HG03060 (cell line): ENCODE data around the gene ZDHHC9.
A peak's percentile ranks its signal among the peaks of the same experiment; 100 is the strongest.
"Not testable (repeated sequence)": the region's sequence is repeated elsewhere in the genome, so short reads cannot be mapped to it uniquely, and the experiment has no call there.

Source experiments
- ATAC-seq: cut with Tn5 transposase; IDR thresholded peaks from one replicate; pipeline ENCODE4 v1.9.1; 2021; ENCODE audit warnings: low read depth, moderate number of reproducible peaks; ENCODE audit not compliant: unreplicated experiment

ZDHHC9 gene

DNA sequence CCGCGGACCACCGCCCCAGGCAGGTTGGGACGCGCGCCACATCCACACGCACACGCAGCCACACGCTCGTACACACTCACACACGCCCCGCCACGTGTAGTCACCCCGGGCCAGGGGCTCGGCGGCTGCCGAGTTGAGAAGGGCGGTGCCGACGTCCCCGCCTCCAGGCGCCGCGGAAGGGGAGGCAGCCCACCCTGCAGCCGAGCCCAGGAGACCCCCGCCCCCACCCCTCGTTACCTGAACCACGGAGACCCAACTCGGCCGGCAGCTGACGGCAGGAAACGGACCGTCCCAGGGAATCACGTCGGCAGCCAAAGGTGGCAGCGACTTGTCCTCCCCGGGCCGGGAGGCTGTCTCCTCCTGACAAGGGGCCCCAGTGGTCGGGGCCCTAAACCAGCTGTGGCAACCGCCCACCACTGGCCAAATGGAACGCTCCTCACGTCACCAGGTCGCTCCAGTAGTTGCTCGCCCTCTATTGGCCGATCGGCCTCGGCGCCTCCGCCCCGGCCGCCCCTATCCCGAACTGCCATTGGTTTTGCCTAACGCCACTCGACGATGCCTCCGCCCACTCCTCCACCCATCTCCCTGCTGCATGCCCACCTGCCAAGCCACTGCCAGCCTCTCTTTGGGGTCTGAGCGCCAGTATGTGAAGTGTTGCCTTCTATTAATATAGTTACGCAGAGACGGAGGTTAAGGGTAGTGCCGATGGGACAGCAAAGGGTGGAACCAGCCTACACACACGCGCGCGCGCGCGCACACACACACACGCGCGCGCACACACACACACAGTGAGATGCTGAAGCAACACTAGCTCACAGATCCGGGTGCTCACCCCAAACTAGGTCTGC is at the start of gene ZDHHC9:
ZDHHC9 (minus strand) TSS at position 428 of the 848 bp plus-strand sequence. CDS start 1,941 bp downstream, outside the sequence.
- peak; percentile 96 for ATAC-seq

DNA sequence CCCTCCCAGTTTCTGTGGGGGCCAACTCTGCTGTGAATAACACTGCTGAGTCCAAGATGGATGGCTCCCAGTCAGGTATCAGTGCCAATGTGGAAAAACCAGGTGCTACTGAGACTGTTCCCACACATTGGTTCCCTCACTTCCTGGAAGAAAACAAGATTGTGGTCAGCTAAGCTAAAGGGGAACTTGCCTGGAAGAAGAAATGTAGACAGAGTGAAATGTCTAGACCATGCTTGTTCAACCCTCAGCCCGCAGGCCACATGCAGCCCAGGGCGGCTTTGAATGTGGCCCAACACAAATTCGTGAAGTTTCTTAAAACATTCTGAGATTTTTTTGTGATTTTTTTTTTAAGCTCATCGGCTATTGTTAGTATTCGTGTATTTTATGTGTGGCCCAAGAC is 33.7 kb upstream of the ZDHHC9 start:
- ATAC-seq: no peak

DNA sequence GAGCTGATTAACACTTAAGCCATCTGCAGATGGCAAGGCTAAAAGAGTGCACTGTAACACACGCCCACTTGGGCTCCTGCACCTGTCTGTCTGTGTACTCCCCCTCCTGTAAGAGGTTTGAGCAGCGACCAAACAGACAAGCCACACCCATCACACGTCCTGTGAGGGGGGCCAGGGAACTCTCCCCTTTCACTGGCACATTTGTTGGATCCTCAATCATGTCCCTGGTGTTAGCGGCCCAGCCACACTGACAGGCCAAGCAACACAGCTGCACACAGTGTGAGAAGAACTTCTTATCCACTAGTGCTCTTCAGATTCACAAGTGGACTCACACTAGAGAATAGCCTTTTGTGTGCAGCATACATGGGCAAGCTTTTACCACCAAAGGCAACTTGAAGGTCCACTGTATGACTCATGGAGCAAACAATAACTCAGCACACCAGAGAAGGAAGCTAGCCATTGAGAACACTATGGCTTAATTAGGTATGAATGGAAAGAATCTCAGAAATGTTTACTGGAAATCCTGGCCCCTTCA is 33.2 kb upstream of the ZDHHC9 start:
- no peak for ATAC-seq

DNA sequence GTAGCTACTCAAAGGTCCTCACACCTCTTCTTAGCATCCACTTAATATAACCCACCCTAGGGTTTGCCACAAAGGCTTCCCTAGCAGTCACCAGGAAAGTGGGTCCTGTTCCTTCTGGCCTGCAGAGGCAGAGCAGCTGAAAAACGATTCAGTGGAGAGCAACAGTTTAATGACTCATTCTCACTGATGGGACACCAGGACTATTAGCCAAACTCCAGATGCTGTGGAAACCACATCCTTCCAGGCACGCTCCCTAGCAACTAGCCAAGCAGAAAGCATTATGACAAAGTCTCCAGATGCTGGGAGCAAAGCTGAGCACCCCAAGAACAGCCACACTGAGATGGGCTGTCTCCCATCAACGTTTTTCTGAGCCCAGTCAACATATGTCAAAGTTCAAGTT is 32.0 kb upstream of the ZDHHC9 start:
- ATAC-seq: no peak

DNA sequence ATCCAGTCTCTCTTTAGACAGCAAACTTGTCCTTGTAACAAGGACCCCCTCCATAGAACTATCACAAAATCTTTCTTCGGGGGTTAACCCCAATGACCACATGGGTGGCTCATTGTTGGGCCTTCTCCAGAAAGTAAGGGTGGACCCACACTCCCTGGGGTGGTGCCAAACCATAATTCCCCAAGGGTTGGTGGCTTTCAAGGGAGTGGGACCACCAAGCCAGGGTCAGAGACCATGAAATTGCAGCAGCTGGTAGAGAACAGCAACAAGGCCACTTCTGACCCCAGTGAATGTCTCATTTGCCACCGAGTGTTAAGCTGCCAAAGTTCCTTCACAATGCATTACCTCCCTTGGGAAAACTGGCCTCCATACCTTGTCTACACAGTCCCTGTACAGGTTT is 28.8 kb upstream of the ZDHHC9 start:
- ATAC-seq: no peak

DNA sequence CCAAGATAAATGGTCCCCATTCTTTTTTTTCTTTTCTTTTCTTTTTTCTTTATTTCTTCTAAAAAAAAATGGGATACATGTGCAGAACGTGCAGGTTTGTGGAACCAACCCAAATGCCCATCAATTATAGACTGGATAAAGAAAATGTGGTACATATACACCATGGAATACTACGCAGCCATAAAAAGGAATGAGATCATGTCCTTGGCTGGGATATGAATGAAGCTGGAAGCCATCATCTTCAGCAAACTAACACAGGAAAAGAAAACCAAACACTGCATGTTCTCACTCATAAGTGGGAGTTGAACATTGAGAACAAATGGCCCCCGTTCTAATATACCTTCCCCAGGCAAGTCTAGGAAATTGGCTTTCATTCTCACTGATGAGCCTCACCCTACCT is 22.6 kb upstream of the ZDHHC9 start:
- not testable (repeated sequence) for ATAC-seq

DNA sequence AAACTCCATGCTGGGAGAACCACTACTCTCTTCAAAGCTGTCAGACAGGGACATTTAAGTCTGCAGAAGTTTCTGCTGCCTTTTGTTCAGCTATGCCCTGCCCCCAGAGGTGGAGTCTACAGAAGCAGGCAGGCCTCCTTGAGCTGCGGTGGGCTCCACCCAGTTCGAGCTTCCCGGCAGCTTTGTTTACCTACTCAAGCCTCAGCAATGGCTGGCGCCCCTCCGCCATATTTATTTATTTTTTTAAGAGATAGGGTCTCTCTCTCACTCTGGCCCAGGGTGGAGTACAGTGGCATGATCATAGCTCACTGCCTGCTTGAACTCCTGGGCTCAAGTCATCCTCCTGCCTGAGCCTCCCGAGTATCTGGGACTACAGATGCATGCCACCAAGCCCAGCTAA is 15.4 kb upstream of the ZDHHC9 start:
- ATAC-seq: not testable (repeated sequence)

DNA sequence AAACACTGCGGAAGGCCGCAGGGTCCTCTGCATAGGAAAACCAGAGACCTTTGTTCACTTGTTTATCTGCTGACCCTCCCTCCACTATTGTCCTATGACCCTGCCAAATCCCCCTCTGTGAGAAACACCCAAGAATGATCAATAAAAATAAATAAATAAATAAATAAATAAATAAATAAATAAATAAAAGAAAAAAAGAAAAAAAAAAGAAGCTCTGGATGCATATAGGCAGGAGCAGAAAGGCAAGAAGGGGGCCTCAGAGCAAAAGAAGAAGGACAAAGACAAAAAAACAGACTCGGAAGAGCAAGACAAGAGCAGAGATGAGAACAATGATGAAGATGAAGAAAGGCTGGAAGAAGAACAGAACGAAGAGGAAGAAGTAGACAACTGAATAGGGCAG is 8.1 kb upstream of the ZDHHC9 start:
- not testable (repeated sequence) for ATAC-seq

DNA sequence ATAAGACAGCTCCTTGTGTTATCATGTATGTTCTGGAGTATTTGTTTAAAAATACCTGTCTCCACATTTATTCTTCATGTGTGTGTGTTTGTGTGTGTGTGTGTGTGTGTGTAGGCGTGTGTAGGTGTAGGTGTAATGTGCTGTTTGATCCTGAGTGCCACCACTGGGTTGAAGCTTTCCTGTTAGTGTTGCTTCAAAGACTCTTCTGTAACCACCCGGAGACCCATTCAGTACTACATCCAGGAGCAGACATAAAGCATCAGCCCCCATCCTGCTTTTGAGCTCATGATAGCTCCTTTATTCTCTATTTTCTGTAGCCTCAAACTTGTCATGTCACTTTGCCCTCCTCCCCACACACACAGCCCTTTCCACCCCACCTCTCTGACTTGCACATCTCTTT is 3.0 kb upstream of the ZDHHC9 start:
- no peak for ATAC-seq

DNA sequence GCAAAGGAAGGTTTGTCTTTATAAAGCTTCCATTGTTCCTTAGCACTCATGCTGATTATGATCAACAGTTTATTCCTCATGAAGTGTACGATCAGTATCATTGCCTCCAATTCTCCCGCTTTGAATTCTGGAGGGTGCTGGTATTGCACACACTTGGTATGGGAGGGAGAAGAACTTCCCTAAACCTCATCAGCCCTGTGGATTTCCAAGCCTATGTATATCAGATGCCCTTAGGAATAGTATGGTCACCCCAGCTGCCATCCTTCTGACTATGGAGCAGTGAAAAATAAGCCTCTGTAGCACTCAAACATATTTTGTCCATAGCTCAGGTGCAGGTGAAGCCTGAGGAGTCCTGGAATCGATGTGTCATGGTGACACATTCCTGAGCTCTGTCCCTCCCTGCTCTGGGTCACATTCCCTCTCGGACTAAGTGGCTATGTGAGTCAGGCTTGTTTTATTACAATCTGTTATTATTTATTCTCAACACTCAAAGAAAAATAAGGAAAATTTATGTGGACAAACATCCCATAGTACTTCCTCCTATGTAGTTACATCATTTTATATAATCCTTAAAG is 2.0 kb upstream of the ZDHHC9 start:
- no peak for ATAC-seq

DNA sequence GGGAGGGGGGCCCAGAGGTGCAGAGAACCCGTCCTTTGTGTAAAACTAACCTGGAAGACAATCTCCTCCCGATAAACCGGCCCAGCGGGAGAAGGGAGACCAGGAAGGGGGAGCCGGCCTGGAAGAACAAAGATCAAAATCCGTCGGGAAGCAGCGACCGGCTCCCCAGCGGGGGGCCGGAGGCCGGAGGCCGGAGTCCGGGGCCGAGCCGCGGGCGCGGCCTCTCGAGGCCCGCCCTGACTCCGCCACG is 552 bp downstream of the ZDHHC9 start:
- no peak for ATAC-seq

DNA sequence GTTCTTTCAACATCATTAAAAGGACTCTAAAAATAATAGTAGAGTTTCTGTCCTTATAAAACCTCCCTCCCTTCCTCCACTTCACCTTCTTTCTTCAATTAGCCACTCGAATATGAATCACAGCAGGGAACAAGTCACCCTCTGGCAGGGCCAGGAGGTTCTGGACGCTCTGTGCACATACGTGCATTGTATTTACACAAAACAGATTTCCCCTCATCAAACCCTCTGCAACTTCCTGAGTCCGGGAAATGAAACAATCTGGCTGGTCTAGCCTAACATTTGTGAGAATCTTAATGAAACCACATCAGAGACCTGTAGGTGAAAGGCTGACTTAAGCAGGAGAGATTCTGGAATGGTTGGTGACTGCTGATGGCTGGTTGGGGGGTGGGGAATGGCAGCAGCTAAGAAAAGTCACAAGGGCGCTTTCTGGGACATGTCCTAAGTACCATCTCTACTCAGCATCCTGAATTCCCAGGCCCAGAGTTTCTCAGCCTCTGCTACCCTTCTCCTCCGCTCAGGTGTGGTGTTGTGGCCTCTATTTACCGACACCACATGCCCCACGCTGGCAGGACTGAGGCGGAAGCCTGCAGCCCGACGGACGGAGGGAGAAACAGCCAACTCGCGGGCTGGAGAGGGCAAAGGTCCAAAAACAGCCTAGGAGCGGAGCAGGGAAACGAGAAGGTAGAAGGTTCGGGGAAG is 1.0 kb downstream of the ZDHHC9 start:
- ATAC-seq: no peak

DNA sequence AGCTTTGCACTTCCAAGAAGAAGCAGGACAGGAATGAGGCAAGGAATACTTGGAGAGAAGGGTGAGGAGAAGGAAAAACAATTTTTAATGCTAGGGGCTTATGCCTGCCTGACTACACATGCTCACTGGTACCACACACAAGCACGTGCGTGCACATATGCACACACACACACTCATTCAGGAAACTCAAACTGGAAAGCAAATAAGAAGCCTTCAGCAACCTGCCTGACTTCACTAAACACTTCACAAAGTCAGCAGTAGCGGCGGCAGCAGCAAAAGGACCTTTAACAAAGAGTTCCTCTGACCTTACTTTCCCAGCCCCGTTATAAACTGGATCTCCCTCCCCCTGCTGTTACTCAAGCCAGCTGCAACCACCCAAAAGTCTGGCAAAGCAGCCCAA is 3.3 kb downstream of the ZDHHC9 start:
- ATAC-seq: no peak

DNA sequence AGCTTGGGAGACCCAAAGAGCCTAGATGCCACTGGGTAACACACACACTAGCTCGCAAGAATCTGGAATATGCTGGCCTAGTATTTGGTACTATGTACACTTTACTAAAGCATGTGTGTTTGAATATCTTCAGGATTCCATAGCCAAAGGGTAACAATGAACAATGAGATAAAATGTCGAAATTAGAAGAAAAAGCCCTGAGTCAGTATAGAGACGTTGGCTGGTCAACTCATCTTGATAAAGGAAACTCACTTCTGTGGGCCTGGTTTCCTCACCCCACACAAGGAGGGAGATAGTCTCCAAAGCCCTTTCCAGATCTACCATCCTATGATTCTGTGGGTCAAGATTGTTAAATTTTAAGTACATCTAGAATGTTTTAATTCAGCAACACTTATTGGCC is 6.9 kb downstream of the ZDHHC9 start:
- ATAC-seq: no peak

DNA sequence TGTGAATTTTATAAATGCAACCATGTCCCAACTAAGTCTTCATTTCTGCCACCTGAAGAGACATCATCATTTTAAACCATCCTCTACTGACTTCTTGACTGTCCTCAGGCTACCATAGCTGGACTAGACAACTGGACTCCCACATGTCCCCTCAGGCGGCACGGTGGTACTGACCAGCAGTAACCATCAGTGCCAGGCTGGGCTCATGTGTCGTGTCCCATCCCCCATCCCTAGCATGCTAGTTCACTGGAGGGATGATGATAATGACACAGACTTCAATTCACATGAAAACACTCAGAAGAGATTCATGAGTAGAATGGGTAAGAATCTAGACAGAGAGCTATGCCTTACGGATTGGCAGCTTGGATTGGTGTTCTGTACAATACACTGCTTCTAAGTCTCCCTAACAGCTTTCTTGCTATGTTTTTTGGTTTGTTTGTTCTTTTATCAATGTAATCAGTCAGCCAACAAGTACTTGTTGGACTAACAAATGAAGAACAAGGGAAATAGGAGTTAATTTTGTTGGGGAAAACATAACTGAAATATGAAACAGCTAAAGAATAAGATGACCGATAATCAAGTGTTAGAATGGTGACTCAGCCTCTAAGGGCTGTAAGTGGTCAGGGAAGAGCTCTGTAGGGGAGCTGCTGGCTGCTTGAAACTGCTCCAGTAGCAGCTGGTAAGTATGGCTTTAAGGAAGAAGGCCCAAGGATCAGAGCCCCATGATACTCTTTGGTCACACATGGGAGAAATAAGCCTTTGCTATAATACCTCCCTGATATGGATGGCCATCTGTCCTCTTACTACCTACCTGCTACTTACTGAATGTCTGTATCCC is 10.3 kb downstream of the ZDHHC9 start:
- ATAC-seq: no peak

DNA sequence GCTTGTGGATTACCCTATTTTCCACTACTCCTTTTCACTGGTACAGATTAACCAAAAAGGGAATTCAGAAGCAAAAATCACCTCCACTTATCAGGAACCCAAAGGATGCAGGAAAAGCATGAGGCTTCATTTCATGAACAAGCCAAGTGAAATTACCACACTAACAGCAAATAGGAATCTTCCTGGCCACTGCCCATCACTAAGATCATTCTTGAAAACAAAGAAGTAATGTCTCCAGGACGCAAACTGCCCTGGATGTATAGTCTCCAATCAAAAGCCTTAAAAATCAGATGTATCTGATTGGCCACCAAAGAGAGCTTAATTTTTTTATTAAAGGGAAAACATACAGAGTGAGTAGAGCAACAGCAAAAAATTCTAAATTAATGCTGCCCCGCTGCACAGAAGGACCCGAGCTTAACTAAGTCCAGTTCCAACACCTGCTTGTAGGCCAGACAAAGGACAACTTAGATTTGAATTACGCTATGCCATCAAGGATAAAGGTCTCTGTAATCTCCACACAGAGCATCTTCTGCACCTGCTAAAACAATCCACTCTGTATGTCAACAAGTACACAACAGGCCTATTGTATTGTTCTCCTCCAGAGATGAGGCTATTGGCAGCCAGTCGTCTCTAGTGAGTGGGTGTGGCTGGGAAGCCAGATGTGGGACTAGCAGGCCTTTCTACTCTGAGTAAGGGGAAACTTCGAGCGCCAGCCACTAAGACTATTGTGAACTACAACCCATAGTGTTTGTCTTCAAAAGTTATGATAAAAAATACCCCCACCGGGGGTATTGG is 12.4 kb downstream of the ZDHHC9 start:
- ATAC-seq: no peak

DNA sequence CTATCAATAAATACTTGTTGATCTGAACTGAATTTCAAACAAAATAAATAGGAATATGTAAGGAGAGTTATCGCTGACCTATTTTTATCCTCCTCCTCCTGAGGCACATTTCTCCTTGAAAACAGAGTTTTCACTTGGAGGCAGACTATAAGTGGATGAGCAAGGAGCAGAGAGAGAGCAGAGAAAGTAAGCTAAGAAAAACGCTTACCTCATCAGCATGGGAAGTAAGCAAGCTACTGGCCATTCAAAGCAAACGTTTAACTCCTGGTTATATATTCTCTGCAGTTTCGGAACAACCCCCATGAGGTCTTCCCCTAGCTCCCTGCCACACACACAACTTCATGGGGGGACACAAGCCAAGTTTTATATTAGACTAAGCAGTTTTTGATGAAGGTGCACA is 13.2 kb downstream of the ZDHHC9 start:
- ATAC-seq: no peak

DNA sequence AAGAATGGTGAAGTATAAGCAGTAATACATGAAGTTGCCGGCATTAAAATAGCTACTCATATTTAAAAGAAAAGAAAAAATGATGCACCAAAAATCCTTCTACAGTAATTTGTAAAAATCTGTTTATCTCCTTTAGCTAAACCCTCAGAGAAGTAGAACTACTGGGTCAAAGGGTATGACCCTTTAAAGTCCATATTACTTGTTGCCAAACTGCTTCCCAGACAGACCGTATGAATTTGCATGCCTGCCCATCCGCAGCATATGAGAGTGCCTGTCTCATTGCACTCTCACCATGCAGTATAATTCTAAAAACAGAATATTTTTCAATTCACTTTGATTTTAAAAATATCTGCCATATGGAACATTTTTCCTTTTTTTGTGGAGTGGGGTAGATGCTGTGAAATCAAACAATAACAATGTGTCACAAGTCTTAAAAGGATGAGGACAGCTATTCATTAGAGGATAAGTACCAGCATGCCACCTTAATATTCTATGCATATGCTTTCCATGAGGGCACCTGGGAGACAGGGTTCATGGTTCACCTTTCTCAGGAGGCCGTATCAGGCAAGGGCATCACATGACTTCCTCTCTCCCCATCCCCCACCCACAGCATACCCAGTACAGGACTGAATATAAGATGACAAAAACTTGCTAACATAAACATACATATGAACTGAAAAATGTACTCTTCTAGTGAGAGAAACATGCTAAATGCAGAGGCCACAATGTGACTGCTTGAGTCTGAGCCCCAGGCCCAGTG is 17.8 kb downstream of the ZDHHC9 start:
- ATAC-seq: no peak

DNA sequence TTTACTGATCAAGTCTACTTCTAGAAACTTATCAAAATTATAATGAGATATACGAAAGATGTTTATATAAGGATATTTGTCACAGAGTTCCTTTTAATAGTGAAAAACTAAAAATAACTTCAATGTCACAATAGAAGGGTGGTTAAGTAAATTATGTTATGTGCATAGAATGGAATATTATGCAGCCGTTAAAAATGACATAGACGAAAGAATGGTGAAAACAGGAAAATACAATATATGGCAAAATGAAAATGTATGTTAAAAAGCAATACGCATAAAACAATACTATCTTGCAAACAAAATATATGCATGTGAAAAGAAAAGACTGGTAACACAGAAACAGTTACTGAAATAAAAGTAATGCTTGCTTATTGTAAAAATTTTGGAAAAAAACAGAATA is 19.1 kb downstream of the ZDHHC9 start:
- ATAC-seq: no peak
